GM12878 (cell line): Measurements from ENCODE around the gene COMMD1. TPM values are rescaled to one million over a fixed set of nuclear protein-coding genes. Genes with fewer than 3 reads are reported as not detected.

ENCODE experiments used
- ATAC-seq: fragments of 200-7000 bp; cut with Tn5 transposase; 3 replicates; pipeline ENCODE4 v1.9.1; 2020; ENCODE audit warnings: mild to moderate bottlenecking, moderate library complexity
- BruUV-seq: library from RNA; stranded (reverse); fragments of 400-500 nt; replicated peaks from 2 replicates; lab custom pipeline; 2021; lab: Mats Ljungman, UMichigan
- CTCF ChIA-PET: fragments of 300-600 bp; sonication (Branson Sonifier 250); formaldehyde crosslinking; extraction: SDS; loops from one replicate; lab custom pipeline; 2021; ENCODE audit warnings: inconsistent platforms; lab: Yijun Ruan, JAX
- POLR2A ChIA-PET: fragments of 350-600 bp; formaldehyde crosslinking; extraction: SDS; loops from one replicate; lab custom pipeline; 2021; ENCODE audit warnings: inconsistent platforms; lab: Charles Lee
- RAD21 ChIA-PET: fragments of 300-600 bp; sonication (Branson Sonifier 250); formaldehyde crosslinking; loops from one replicate; lab custom pipeline; 2023; ENCODE audit warnings: antibody characterized with exemption; ENCODE audit not compliant: unreplicated experiment; lab: Charles Lee
- SMC1A ChIA-PET: fragments of 300-600 bp; sonication (Branson Sonifier 250); formaldehyde crosslinking; loops from one replicate; lab custom pipeline; 2023; ENCODE audit not compliant: unreplicated experiment, uncharacterized antibody; lab: Charles Lee
- DNase-seq: peaks from one replicate; pipeline ENCODE4 v3.0.0-alpha.2; 2011; ENCODE audit warnings: low read depth, low spot score
- FAIRE-seq: peaks from 3 replicates; lab custom pipeline; 2011; peaks lifted over from hg19 to GRCh38; lab: Jason Lieb, UNC
- H2AFZ ChIP-seq: 2 replicates; pipeline ENCODE4 v1.6.0; 2011; ENCODE audit warnings: low read depth, low read length, control low read depth; ENCODE audit not compliant: control insufficient read depth
- H3K27ac ChIP-seq: 2 replicates; pipeline ENCODE4 v1.5.1; 2011; ENCODE audit warnings: control low read depth; ENCODE audit not compliant: control insufficient read depth, insufficient read depth
- H3K27me3 ChIP-seq, 2 experiments: replicated peaks in 1 of 2; 2 replicates each; pipeline versions ENCODE4 v1.6.0 to v1.6.1; 2011; ENCODE audit warnings: low read length in 1 of 2; ENCODE audit not compliant: control insufficient read depth in 2 of 2, insufficient read depth in 2 of 2
- H3K36me3 ChIP-seq, 2 experiments: 2 replicates each; pipeline ENCODE4 v1.5.1; 2011; ENCODE audit warnings: low read length in 1 of 2; ENCODE audit not compliant: control insufficient read depth in 2 of 2, insufficient read depth in 2 of 2
- H3K4me1 ChIP-seq: 2 replicates; pipeline ENCODE4 v1.6.1; 2011; ENCODE audit warnings: mild to moderate bottlenecking, low read length, moderate library complexity, mixed read lengths; ENCODE audit not compliant: control insufficient read depth, insufficient read depth
- H3K4me2 ChIP-seq: 2 replicates; pipeline ENCODE4 v1.6.0; 2011; ENCODE audit warnings: control low read depth; ENCODE audit not compliant: control insufficient read depth, insufficient read depth
- H3K4me3 ChIP-seq: fragments of 200-600 bp; sonication (generic); 2 replicates; pipeline ENCODE4 v1.5.1; 2016
- H3K79me2 ChIP-seq: 2 replicates; pipeline ENCODE4 v1.6.0; 2011; ENCODE audit warnings: low read length; ENCODE audit not compliant: control insufficient read depth, insufficient read depth
- H3K9ac ChIP-seq: 2 replicates; pipeline ENCODE4 v1.8.0; 2011; ENCODE audit warnings: low read length, control low read depth, mixed read lengths; ENCODE audit not compliant: control insufficient read depth, insufficient read depth
- H3K9me3 ChIP-seq: replicated peaks from 3 replicates; pipeline ENCODE4 v1.5.1; 2011; ENCODE audit warnings: mild to moderate bottlenecking, low read length; ENCODE audit not compliant: control insufficient read depth, insufficient read depth
- H4K20me1 ChIP-seq: 2 replicates; pipeline ENCODE4 v1.6.0; 2011; ENCODE audit not compliant: control insufficient read depth, insufficient read depth
- BACH1 ChIP-seq: fragments of 450-650 bp; IDR thresholded peaks from 2 replicates; pipeline ENCODE4 v1.6.1; 2017; ENCODE audit warnings: mild to moderate bottlenecking, borderline replicate concordance
- BCL3 ChIP-seq: IDR thresholded peaks from 2 replicates; pipeline ENCODE4 v1.6.1; 2011; ENCODE audit warnings: borderline replicate concordance, low read depth, mild to moderate bottlenecking, moderate library complexity, low read length; ENCODE audit not compliant: insufficient read depth, poor library complexity, severe bottlenecking
- BMI1 ChIP-seq: fragments of 450-650 bp; IDR thresholded peaks from 2 replicates; pipeline ENCODE4 v1.6.1; 2016; ENCODE audit warnings: mild to moderate bottlenecking, moderate library complexity, borderline replicate concordance
- CREM ChIP-seq: IDR thresholded peaks from 2 replicates; pipeline ENCODE4 v1.6.1; 2014; ENCODE audit warnings: antibody characterized with exemption, low read depth
- EP300 ChIP-seq, 2 experiments: fragments of 150-350 bp in 1 of 2; IDR thresholded peaks; 2 replicates each; pipeline ENCODE4 v1.6.1; 2011 to 2012; ENCODE audit warnings: low read depth in 2 of 2, low read length in 2 of 2, borderline replicate concordance in 1 of 2, improper control_type of control experiment in 1 of 2, inconsistent platforms in 1 of 2; ENCODE audit not compliant: control insufficient read depth in 1 of 2
- IKZF1 ChIP-seq: fragments of 450-650 bp; conservative IDR thresholded peaks from 2 replicates; pipeline ENCODE4 v1.6.1; 2017; ENCODE audit warnings: antibody characterized with exemption, mild to moderate bottlenecking
- IRF5 ChIP-seq: fragments of 450-650 bp; IDR thresholded peaks from 2 replicates; pipeline ENCODE4 v1.6.1; 2017; ENCODE audit warnings: borderline replicate concordance
- MTA2 ChIP-seq: fragments of 450-650 bp; IDR thresholded peaks from 2 replicates; pipeline ENCODE4 v1.6.1; 2016; ENCODE audit warnings: low read depth, mild to moderate bottlenecking, moderate library complexity
- POLR2AphosphoS5 ChIP-seq: IDR thresholded peaks from 2 replicates; pipeline ENCODE4 v1.6.1; 2011; ENCODE audit warnings: mild to moderate bottlenecking, low read length, inconsistent platforms
- RBBP5 ChIP-seq: fragments of 200-600 bp; sonication (generic); conservative IDR thresholded peaks from 2 replicates; pipeline ENCODE4 v1.6.1; 2016
- SKIL ChIP-seq: fragments of 450-650 bp; IDR thresholded peaks from 2 replicates; pipeline ENCODE4 v1.6.1; 2017; ENCODE audit warnings: mild to moderate bottlenecking, low read depth, inconsistent platforms; ENCODE audit not compliant: poor library complexity, severe bottlenecking
- YY1 ChIP-seq: IDR thresholded peaks from 2 replicates; pipeline ENCODE4 v1.6.1; 2011; ENCODE audit warnings: low read depth, mild to moderate bottlenecking, low read length
- ZNF24 ChIP-seq: fragments of 450-650 bp; IDR thresholded peaks from 2 replicates; pipeline ENCODE4 v1.6.1; 2017; ENCODE audit warnings: antibody characterized with exemption, mild to moderate bottlenecking
- WGBS: methylation state at CpG from one replicate; pipeline ENCODE4 v1.1.6; 2016; ENCODE audit warnings: low lambda C conversion rate; ENCODE audit not compliant: insufficient replicate concordance, insufficient coverage; ENCODE audit errors: missing lambda C conversion rate; 5-methylcytosine and 5-hydroxymethylcytosine counted together
- in situ Hi-C: fragments of 300-500 bp; cut with MboI; formaldehyde crosslinking; loops from 9 replicates; pipeline ENCODE4 v1.14.3; 2018; ENCODE audit warnings: mixed read lengths
- intact Hi-C: fragments of 100-400 bp; cut with micrococcal nuclease; formaldehyde crosslinking; loops from one replicate; pipeline ENCODE4 v1.14.2; 2022; ENCODE audit not compliant: unreplicated experiment
- polyA plus RNA-seq, 11 experiments: library from polyadenylated mRNA; depleted of rRNA in 4 of 11; unstranded in 6 of 11; stranded (reverse) in 5 of 11; fragments of >200 nt; fragmentation: Nextera tagmentation in 4 of 11; fragmentation: Illumina TruSeq in 1 of 11; extraction: Ambion mirVana in 4 of 11; extraction: Trizol in 1 of 11; gene quantifications; 1 replicate in 1 of 11; 2 replicates in 10 of 11; pipeline versions ENCODE4 v1.2.1 to v1.2.3, GENCODE V29; 2011 to 2016; ENCODE audit warnings: inconsistent platforms in 2 of 11, missing spikeins in 2 of 11, low read depth in 1 of 11
- total RNA-seq, 4 experiments: library from RNA; depleted of rRNA in 3 of 4; stranded (reverse); fragments of >200 nt in 3 of 4; fragmentation: Illumina TruSeq in 1 of 4; extraction: Trizol in 1 of 4; gene quantifications; 2 replicates each; pipeline versions ENCODE4 v1.2.1 to v1.2.3, GENCODE V29; 2013 to 2021

The COMMD1 gene
- total and polyA plus RNA-seq, 10 of the 15 experiments (the other 5 are each of a cell fraction or from before 2014, with no cell fraction given), result 39.7 to 210 (median 53.7) TPM

- no peak for TF ChIP-seq BCL3
- no peak for TF ChIP-seq BACH1
These were observed 231.7 kb downstream of the COMMD1 start (continued) for GRCh38 chr2:62136956-62137830.

- ChIA-PET CTCF (interaction anchor here (1.3 kb wide), 2 partner anchors 9 to 147 kb away, joined by 3 to 5 read pairs; no protein-coding TSS in a partner anchor), RAD21 (interaction anchor here (1.0 to 10.7 kb wide), 6 partner anchors 10 to 162 kb away, joined by 3 to 83 read pairs (median 3); no protein-coding TSS in a partner anchor), POLR2A (interaction anchor here (1.0 to 1.6 kb wide), 4 partner anchors 9 to 169 kb away, joined by 3 to 4 read pairs (median 3); no protein-coding TSS in a partner anchor), SMC1A (interaction anchor here (1.0 to 6.8 kb wide), 6 partner anchors 9 to 168 kb away, joined by 4 to 59 read pairs (median 13); no protein-coding TSS in a partner anchor)
- Histone ChIP-seq H3K4me1 (peaks cover 62% of the 10 kb centered on the region), H3K4me2 (peak overlapping the region; percentile 56), H4K20me1 (no peaks in the 10 kb centered on the region), H3K79me2 (peaks cover 32% of the 10 kb centered on the region), H3K9me3 (no peaks in the 10 kb centered on the region; the same call in 2 of the 3 replicates), H3K36me3 (no peaks in the 10 kb centered on the region), H3K9ac (peak overlapping the region; percentile 36), H3K27ac (peak overlapping the region; percentile 90), H3K27me3 (no peaks in the 10 kb centered on the region), H2AFZ (no peak overlapping the region), H3K4me3 (no peak overlapping the region)
- in situ Hi-C loops (loop anchor here (5.0 kb wide), 1 partner anchor 167 kb away; no protein-coding TSS in a partner anchor), intact Hi-C loops (loop anchor here (1.0 to 10.0 kb wide), 7 partner anchors 41 to 594 kb away; no protein-coding TSS in a partner anchor)
- WGBS, result 51% methylated on average over 5 of the region's 5 CpGs
- ATAC-seq, result peak; percentile 68
- BruUV-seq, result no TSS peak
- FAIRE-seq, result no peak
- peak; percentile 85 for DNase-seq
- TF ChIP-seq YY1 (peak; percentile 43; the same call in 1 of the 2 replicates), MTA2 (peak; percentile 68), SKIL (peak; percentile 42), BMI1 (no peak), IRF5 (no peak), EP300 (IDR thresholded peaks at IDR 0.05; ENCODE audit: borderline replicate concordance in 1 of 2, control insufficient read depth in 1 of 2, low read depth in 2 of 2, low read length in 2 of 2) (peak in 1 of 2 experiments; percentile 45; a peak in 1 of 4 replicates), RBBP5 (no peak), ZNF24 (no peak; the same call in 1 of the 2 replicates), CREM (no peak), IKZF1 (peak; percentile 57; the same call in 1 of the 2 replicates), POLR2AphosphoS5 (no peak)
These were observed 235.1 kb downstream of the COMMD1 start for GRCh38 chr2:62140426-62141141.
